Endothelial cell of umbilical vein (primary cell): Measurements from ENCODE around the gene HSPA9. TPM values are rescaled to one million over a fixed set of nuclear protein-coding genes. Genes with fewer than 3 reads are reported as not detected.

Experiments used
- polyA plus RNA-seq, 4 experiments: library from polyadenylated mRNA; depleted of rRNA in 3 of 4; stranded (reverse) in 3 of 4; unstranded in 1 of 4; fragments of >200 nt; gene quantifications; 2 replicates each; pipeline versions ENCODE4 v1.2.1 to v1.2.3, GENCODE V29; 2011 to 2012; ENCODE audit warnings: missing spikeins in 1 of 4
- small RNA-seq: library from RNA; depleted of rRNA; stranded (forward); fragments of <200 nt; gene quantifications from one replicate; pipeline ENCODE3, GENCODE V24; 2012; ENCODE audit warnings: low replicate concordance, low read depth; ENCODE audit not compliant: insufficient read depth, insufficient read length
- total RNA-seq: library from RNA; stranded (reverse); gene quantifications from 2 replicates; pipeline ENCODE4 v1.2.3, GENCODE V29; 2021

HSPA9 gene
- total and polyA plus RNA-seq, 2 donors (not counting 3 experiments of a cell fraction or from before 2014, with no cell fraction given) = 99.6 to 192 TPM

Small RNAs within 50 kb of the gene (small RNA-seq; reads per million reads assigned to genes)
- 4.8 reads per million, percentile 36 among the genes with 10 or more reads in this experiment for gene RF00154
- not detected for gene RF01210
- 771 reads per million, percentile 100 among the genes with 10 or more reads in this experiment for gene SNORD63

Other genes with a start within 250 kb of the HSPA9 start
- 13.3 and 13.6 TPM in 2 replicates for gene CDC25C, start 243.6 kb downstream of the HSPA9 start, total RNA-seq
- 5.5 and 8.1 TPM in 2 replicates for gene CDC25C, start 243.6 kb downstream of the HSPA9 start, polyA plus RNA-seq
- gene FAM53C, start 237.1 kb downstream of the HSPA9 start, total RNA-seq = 34.2 and 37.4 TPM in 2 replicates
- gene FAM53C, start 237.1 kb downstream of the HSPA9 start, polyA plus RNA-seq = 37.9 and 41.4 TPM in 2 replicates
- 52.6 and 55.7 TPM in 2 replicates for gene KDM3B, start 222.7 kb downstream of the HSPA9 start, total RNA-seq
- 15.8 and 19.0 TPM in 2 replicates for gene KDM3B, start 222.7 kb downstream of the HSPA9 start, polyA plus RNA-seq
- gene REEP2, start 136.3 kb downstream of the HSPA9 start, total RNA-seq = 4.0 and 4.4 TPM in 2 replicates
- gene REEP2, start 136.3 kb downstream of the HSPA9 start, polyA plus RNA-seq = 4.8 and 5.3 TPM in 2 replicates
- 5.5 and 12.7 TPM in 2 replicates for gene EGR1, start 109.9 kb downstream of the HSPA9 start, total RNA-seq
- gene EGR1, start 109.9 kb downstream of the HSPA9 start, polyA plus RNA-seq = 6.5 and 7.2 TPM in 2 replicates
- gene ETF1, start 32.2 kb downstream of the HSPA9 start, total RNA-seq = 103 and 114 TPM in 2 replicates
- 27.5 and 32.9 TPM in 2 replicates for gene ETF1, start 32.2 kb downstream of the HSPA9 start, polyA plus RNA-seq
- gene CTNNA1, start 178.0 kb upstream of the HSPA9 start, total RNA-seq = 394 and 420 TPM in 2 replicates
- 108 and 156 TPM in 2 replicates for gene CTNNA1, start 178.0 kb upstream of the HSPA9 start, polyA plus RNA-seq